Memory B cell (primary cell): ENCODE measurements around the gene NLRP1.

Source experiments
- ATAC-seq: fragments of 150-1000 bp; cut with Tn5 transposase; 2 replicates; pipeline ENCODE4 v1.10.0; 2021; ENCODE audit warnings: low read depth, mild to moderate bottlenecking, moderate library complexity
- DNase-seq, 2 donors: peaks; one replicate each; pipeline ENCODE4 v3.0.0; 2022; ENCODE audit warnings: low spot score in 2 of 2
- H3K27ac Mint-ChIP-seq: one replicate; pipeline ENCODE4 v1.8.0; 2022; ENCODE audit warnings: mild to moderate bottlenecking, moderate library complexity, mixed read lengths
- H3K27me3 Mint-ChIP-seq: one replicate; pipeline ENCODE4 v1.8.0; 2022; ENCODE audit warnings: mixed read lengths
- H3K36me3 Mint-ChIP-seq: one replicate; pipeline ENCODE4 v1.8.0; 2022; ENCODE audit warnings: mild to moderate bottlenecking, mixed read lengths
- H3K4me1 Mint-ChIP-seq: one replicate; pipeline ENCODE4 v1.8.0; 2022; ENCODE audit warnings: mixed read lengths
- H3K4me3 Mint-ChIP-seq: one replicate; pipeline ENCODE4 v1.8.0; 2022; ENCODE audit warnings: mild to moderate bottlenecking, moderate library complexity, mixed read lengths
- H3K9me3 Mint-ChIP-seq: one replicate; pipeline ENCODE4 v1.8.0; 2022; ENCODE audit warnings: mixed read lengths

The NLRP1 gene

DNA sequence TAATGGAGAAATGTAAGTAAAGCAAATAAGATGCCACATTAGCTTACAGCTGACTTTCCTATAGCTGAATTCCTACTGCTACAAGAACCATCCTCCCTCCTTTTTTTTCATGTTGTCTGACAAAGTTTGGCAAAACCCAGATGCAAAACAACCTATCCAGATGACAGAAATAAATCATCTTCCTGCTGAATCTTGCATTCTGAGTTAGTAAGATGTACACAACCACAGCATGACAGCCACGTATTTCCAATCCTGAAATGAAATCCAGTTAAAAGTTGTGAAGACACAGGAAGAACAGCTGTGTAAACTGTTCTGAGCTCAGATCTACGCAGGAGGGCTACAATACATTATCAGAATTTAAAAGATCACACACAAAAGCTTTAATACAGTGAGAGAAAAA is 110.4 kb downstream of the NLRP1 start:
- Mint-ChIP-seq H3K4me1 (peaks cover 3% of the 10 kb centered on the region), H3K27ac (no peak overlapping the region), H3K36me3 (peaks cover 28% of the 10 kb centered on the region), H3K9me3 (no peaks in the 10 kb centered on the region), H3K4me3 (no peak overlapping the region), H3K27me3 (no peaks in the 10 kb centered on the region)
- no peak for ATAC-seq
- no peak for DNase-seq

DNA sequence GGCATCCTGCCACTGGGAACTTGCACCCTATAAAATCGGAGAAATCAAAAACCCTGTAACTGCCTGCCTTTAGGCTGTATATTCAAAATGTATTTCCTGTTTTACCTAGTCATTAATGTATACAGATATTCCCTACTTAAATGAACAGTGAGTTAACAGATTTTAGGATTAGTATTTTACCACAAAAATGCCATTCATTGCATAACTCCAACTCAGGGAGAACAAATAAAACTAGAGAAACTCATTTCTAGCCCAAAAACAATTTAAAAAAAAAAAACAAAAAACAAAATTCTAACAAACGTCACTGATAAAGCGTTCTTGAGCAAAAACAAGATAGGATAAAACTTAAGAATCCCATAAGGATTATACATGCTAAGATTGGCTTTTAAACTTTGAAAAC is 111.8 kb downstream of the NLRP1 start:
- H3K9me3 Mint-ChIP-seq: no peaks in the 10 kb centered on the region
- H3K36me3 Mint-ChIP-seq: peaks cover 22% of the 10 kb centered on the region
- no peak overlapping the region for H3K4me3 Mint-ChIP-seq
- H3K4me1 Mint-ChIP-seq: peaks cover 12% of the 10 kb centered on the region
- H3K27me3 Mint-ChIP-seq: no peaks in the 10 kb centered on the region
- no peak overlapping the region for H3K27ac Mint-ChIP-seq
- ATAC-seq (no peak), DNase-seq (no peak)

DNA sequence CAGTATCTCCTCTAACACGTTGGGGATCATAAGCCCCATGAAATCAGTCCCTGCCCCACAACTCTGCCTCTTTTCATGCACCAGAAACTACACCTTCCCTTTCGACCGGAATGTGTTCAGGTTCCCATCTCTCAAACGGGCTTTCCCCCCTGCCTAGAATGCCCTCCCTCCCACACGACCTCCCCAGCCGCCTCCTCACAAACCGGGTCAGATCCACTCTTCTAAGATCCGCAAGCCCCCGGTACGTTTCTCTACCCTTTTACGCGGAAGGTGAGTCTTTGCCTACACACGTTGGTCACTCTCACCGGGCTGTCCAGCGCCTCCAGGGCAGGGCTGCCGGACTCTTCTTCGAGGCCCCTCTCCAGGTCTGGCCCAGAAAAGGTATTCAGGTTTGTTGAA is 116.2 kb downstream of the NLRP1 start:
- no peaks in the 10 kb centered on the region for H3K27me3 Mint-ChIP-seq
- H3K4me3 Mint-ChIP-seq: peak overlapping the region; percentile 81
- ATAC-seq (peak; percentile 34), DNase-seq (peak in 1 of 2 donors; percentile 19)
- peaks cover 4% of the 10 kb centered on the region for H3K36me3 Mint-ChIP-seq
- H3K4me1 Mint-ChIP-seq: peaks cover 26% of the 10 kb centered on the region
- H3K27ac Mint-ChIP-seq: peak overlapping the region; percentile 22
- no peaks in the 10 kb centered on the region for H3K9me3 Mint-ChIP-seq

DNA sequence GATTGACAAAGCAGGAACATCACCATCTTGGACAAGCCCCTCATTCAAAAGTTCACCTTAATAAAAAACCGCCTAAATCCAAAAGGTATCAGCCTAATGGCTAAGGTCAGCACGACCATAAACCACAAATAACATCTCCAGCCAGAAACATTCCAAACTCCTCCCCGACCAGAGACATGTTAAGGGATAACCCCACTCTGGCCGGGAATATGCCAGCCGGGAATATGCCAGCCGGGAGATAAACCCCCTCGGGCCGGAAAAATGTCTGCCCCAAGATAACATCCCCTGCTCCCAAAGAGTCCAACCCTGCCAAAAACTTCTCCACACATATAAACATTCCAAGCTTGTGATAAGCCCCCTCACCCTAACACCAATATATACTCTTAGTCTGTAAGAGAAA is 116.9 kb downstream of the NLRP1 start:
- ATAC-seq (no peak), DNase-seq (no peak)
- no peaks in the 10 kb centered on the region for H3K27me3 Mint-ChIP-seq
- no peaks in the 10 kb centered on the region for H3K9me3 Mint-ChIP-seq
- H3K36me3 Mint-ChIP-seq: peaks cover 4% of the 10 kb centered on the region
- H3K4me1 Mint-ChIP-seq: peaks cover 26% of the 10 kb centered on the region
- peak overlapping the region; percentile 81 for H3K4me3 Mint-ChIP-seq
- peak overlapping the region; percentile 22 for H3K27ac Mint-ChIP-seq

DNA sequence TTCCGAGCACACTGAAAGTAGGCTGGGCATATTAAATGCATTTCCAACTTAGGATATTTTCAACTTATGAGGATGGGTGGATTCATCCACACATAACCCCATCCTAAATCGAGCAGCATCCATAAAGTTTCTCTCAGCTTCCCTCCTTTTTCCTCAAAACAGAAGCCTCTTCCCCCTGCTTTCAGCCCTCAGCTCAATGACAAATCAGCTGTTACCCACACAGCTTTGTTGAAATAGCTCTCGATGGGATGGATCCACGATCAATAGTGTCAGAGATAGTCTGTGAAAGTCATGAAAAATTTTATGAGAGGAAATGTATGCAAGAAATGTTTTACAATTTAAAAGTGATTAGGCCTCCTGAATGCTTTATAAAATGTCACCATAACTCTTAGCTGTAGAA is 118.0 kb downstream of the NLRP1 start:
- no peak for DNase-seq
- no peaks in the 10 kb centered on the region for H3K9me3 Mint-ChIP-seq
- no peak overlapping the region for H3K4me3 Mint-ChIP-seq
- no peak for ATAC-seq
- peaks cover 26% of the 10 kb centered on the region for H3K4me1 Mint-ChIP-seq
- peaks cover 2% of the 10 kb centered on the region for H3K36me3 Mint-ChIP-seq
- H3K27me3 Mint-ChIP-seq: no peaks in the 10 kb centered on the region
- no peak overlapping the region for H3K27ac Mint-ChIP-seq

DNA sequence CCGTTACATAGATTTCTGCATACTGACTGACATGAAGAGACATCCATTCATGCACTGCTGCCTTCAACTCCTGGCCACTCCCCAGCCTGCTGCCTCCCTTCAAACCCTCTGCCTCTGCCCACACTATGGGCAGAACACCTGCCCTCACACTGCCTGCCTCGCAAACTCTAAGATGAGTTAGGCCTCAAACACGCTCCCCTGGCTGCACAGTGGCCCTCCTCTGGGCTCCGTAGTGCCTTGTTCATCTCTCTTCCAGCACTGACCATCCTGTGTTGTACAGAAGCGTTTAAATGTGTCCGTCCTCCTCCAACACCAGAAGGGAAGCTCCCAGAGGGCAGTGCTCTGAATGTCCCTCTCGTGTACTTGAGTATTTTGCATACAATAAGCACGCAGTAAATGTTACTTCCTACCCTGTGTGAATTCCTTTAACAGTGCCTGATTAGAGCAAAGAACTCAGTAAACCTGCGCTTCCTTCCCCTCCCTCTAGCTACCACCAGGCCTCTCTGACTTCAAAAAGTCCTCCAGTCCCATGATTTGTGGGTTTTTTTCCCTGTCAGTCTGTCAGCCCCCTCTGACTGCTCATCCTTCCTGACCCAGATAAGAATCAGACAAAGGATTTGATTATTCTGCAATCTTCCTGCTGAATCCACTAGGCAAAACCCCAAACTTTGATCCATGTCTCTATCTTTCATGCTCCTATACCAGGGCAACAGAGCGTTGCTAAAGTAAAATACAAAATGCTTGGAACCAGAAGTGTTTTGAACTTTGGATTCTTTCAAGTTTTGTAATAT is 119.4 kb downstream of the NLRP1 start:
- Mint-ChIP-seq H3K4me3 (no peak overlapping the region), H3K27me3 (no peaks in the 10 kb centered on the region), H3K27ac (no peak overlapping the region), H3K36me3 (peaks cover 9% of the 10 kb centered on the region), H3K4me1 (peaks cover 26% of the 10 kb centered on the region), H3K9me3 (no peaks in the 10 kb centered on the region)
- ATAC-seq: no peak
- DNase-seq: no peak
